GM21423 (cell line): ENCODE data around the gene ANO1.
A peak's percentile ranks its signal among the peaks of the same experiment; 100 is the strongest.
"Not testable (repeated sequence)": the region's sequence is repeated elsewhere in the genome, so short reads cannot be mapped to it uniquely, and the experiment has no call there.

Experiments used
- ATAC-seq: cut with Tn5 transposase; IDR thresholded peaks from one replicate; pipeline ENCODE4 v1.9.1; 2021; ENCODE audit warnings: mild to moderate bottlenecking, moderate library complexity; ENCODE audit not compliant: unreplicated experiment

Gene ANO1

GRCh38 chr11:70184396-70184795 is 106.3 kb downstream of the ANO1 start:
- ATAC-seq = no peak

GRCh38 chr11:70185348-70186055 is 107.4 kb downstream of the ANO1 start:
- ATAC-seq = no peak

- ATAC-seq = no peak
Observed at GRCh38 chr11:70186420-70186819, 108.3 kb downstream of the ANO1 start.

- no peak for ATAC-seq
Observed at GRCh38 chr11:70186936-70187335, 108.8 kb downstream of the ANO1 start.

GRCh38 chr11:70187771-70188170 is 109.7 kb downstream of the ANO1 start:
- no peak for ATAC-seq

- no peak for ATAC-seq
Observed at GRCh38 chr11:70189622-70190021, 111.5 kb downstream of the ANO1 start.

GRCh38 chr11:70191495-70192140 is 113.5 kb downstream of the ANO1 start:
- ATAC-seq = no peak

- no peak for ATAC-seq
Observed at GRCh38 chr11:70192666-70193410, 114.7 kb downstream of the ANO1 start.

GRCh38 chr11:70193411-70194292 is 115.5 kb downstream of the ANO1 start:
- ATAC-seq = no peak

- no peak for ATAC-seq
Observed at GRCh38 chr11:70194792-70195791, 117.0 kb downstream of the ANO1 start.

- no peak for ATAC-seq
Observed at GRCh38 chr11:70200212-70200844, 122.2 kb downstream of the ANO1 start.

GRCh38 chr11:70201047-70201446 is 122.9 kb downstream of the ANO1 start:
- not testable (repeated sequence) for ATAC-seq

- ATAC-seq = no peak
Observed at GRCh38 chr11:70201882-70202861, 124.1 kb downstream of the ANO1 start.

- peak; percentile 75 for ATAC-seq
Observed at GRCh38 chr11:70202920-70203750, 125.0 kb downstream of the ANO1 start, which contains the start of gene FADD. Gene FADD (plus strand): TSS chr11:70203296. CDS start chr11:70203460, 164 bp downstream.

- peak; percentile 37 for ATAC-seq
Observed at GRCh38 chr11:70203751-70204465, 125.8 kb downstream of the ANO1 start.

- no peak for ATAC-seq
Observed at GRCh38 chr11:70204466-70204799, 126.3 kb downstream of the ANO1 start.
